ENCODE results near the gene CBX8.

Gene CBX8

DNA sequence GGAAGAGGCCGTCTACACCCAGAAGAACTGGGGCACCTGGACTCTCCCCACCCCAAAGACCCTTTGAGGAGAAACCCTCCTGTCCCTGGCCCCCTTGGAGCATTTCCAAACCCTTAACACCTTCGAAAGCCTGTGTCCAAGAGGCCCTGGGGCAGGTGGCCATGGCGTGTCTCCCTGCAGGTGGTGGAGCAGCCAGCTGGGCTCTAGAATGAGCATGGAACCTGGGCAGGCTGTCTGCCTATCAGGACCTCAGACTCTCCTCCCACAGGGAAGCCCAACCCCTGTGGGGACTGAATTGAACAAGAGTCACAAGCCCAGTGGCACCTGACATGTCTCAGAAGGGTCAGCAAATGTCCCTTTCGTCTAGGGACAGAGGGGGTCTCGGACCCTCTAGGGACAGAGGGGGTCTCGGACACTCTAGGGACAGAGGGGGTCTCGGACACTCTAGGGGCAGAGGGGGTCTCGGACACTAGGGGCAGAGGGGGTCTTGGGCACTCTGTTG lies 33.9 kb upstream of the CBX8 start:
- Histone ChIP-seq H3K4me3 (ENCODE audit: low read length) (no peak overlapping the region), H3K9me3 (ENCODE audit: control insufficient read depth, insufficient read depth, low read length) (no peaks in the 10 kb centered on the region), H3K27me3 (ENCODE audit: control insufficient read depth, low read length) (no peaks in the 10 kb centered on the region), H3K36me3 (ENCODE audit: control insufficient read depth, low read length) (peaks cover 28% of the 10 kb centered on the region), H3K79me2 (ENCODE audit: control insufficient read depth, low read length) (peaks cover 25% of the 10 kb centered on the region), H3K9me2 (replicated peaks; ENCODE audit: control insufficient read depth, low read length) (no peaks in the 10 kb centered on the region), H4K20me1 (ENCODE audit: control insufficient read depth, insufficient read depth, low read depth, low read length) (peaks cover 16% of the 10 kb centered on the region), H3K4me2 (ENCODE audit: low read length) (no peak overlapping the region), H3K27ac (ENCODE audit: low read depth, low read length) (no peak overlapping the region), H3F3A (ENCODE audit: control insufficient read depth, insufficient read depth) (peaks cover 14% of the 10 kb centered on the region), H3K4me1 (ENCODE audit: control insufficient read depth, low read length) (peaks cover 52% of the 10 kb centered on the region)
- TF ChIP-seq EZH2phosphoT487 (IDR thresholded peaks at IDR 0.05; ENCODE audit: borderline replicate concordance, low read length), result no peak
- TF ChIP-seq, protein P1, sequence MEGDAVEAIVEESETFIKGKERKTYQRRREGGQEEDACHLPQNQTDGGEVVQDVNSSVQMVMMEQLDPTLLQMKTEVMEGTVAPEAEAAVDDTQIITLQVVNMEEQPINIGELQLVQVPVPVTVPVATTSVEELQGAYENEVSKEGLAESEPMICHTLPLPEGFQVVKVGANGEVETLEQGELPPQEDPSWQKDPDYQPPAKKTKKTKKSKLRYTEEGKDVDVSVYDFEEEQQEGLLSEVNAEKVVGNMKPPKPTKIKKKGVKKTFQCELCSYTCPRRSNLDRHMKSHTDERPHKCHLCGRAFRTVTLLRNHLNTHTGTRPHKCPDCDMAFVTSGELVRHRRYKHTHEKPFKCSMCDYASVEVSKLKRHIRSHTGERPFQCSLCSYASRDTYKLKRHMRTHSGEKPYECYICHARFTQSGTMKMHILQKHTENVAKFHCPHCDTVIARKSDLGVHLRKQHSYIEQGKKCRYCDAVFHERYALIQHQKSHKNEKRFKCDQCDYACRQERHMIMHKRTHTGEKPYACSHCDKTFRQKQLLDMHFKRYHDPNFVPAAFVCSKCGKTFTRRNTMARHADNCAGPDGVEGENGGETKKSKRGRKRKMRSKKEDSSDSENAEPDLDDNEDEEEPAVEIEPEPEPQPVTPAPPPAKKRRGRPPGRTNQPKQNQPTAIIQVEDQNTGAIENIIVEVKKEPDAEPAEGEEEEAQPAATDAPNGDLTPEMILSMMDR (IDR thresholded peaks at IDR 0.05; ENCODE audit: low read depth, low read length, poor library complexity, severe bottlenecking), result no peak

DNA sequence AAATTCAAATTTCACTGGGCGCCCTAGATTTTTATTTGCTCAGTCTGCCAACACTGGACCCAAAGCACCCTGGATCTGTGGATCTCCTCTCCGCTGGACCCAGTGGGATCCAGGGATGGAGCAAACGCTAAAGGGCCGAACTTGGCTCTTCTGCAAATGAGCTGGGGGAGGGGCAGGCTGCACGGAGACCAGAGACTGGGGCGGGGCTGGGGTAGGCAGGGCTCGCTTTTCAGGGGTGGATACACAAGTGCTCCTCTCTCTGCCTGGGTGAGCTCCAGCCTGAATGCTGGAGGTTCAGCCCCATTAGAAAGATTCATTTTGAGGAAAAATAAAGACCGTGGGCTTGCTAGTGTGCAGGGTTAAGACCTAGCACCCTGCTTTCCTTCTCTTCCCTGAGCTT lies 33.4 kb upstream of the CBX8 start:
- Histone ChIP-seq H3K79me2 (ENCODE audit: control insufficient read depth, low read length) (peaks cover 19% of the 10 kb centered on the region), H3F3A (ENCODE audit: control insufficient read depth, insufficient read depth) (peaks cover 14% of the 10 kb centered on the region), H3K9me3 (ENCODE audit: control insufficient read depth, insufficient read depth, low read length) (no peaks in the 10 kb centered on the region), H3K4me3 (ENCODE audit: low read length) (no peak overlapping the region), H4K20me1 (ENCODE audit: control insufficient read depth, insufficient read depth, low read depth, low read length) (peaks cover 11% of the 10 kb centered on the region; the same call in 1 of the 2 replicates), H3K27me3 (ENCODE audit: control insufficient read depth, low read length) (no peaks in the 10 kb centered on the region), H3K4me2 (ENCODE audit: low read length) (no peak overlapping the region), H3K9me2 (replicated peaks; ENCODE audit: control insufficient read depth, low read length) (no peaks in the 10 kb centered on the region), H3K4me1 (ENCODE audit: control insufficient read depth, low read length) (peaks cover 49% of the 10 kb centered on the region), H3K36me3 (ENCODE audit: control insufficient read depth, low read length) (peaks cover 23% of the 10 kb centered on the region), H3K27ac (ENCODE audit: low read depth, low read length) (no peak overlapping the region)
- TF ChIP-seq, protein P1 (IDR thresholded peaks at IDR 0.05; ENCODE audit: low read depth, low read length, poor library complexity, severe bottlenecking), result no peak
- no peak for TF ChIP-seq EZH2phosphoT487 (IDR thresholded peaks at IDR 0.05; ENCODE audit: borderline replicate concordance, low read length)

DNA sequence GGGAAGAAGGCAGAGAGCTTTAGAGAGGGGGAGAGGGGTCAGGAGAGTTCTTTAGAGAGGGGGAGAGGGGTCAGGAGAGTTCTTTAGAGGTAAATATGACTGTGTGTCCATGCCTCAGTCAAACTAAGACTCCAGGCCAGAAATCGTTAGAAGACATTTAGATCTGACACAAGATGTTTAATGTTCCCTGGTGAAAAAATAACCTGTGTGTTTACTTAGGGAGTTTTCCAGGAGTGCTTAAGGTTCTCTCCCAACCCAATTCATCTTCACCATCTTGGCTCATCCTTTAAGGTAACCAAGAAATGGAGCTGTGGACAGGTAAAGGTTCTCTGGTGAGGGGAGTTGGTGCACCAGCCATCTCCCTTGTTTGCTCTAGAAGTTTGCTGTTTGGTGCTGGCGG lies 32.6 kb upstream of the CBX8 start:
- no peaks in the 10 kb centered on the region for H3K27me3 ChIP-seq (ENCODE audit: control insufficient read depth, low read length)
- TF ChIP-seq, protein P1 (IDR thresholded peaks at IDR 0.05; ENCODE audit: low read depth, low read length, poor library complexity, severe bottlenecking), result no peak
- TF ChIP-seq EZH2phosphoT487 (IDR thresholded peaks at IDR 0.05; ENCODE audit: borderline replicate concordance, low read length), result no peak

More for the DNA sequence above, 32.6 kb upstream of the CBX8 start:
- H3K4me1 ChIP-seq (ENCODE audit: control insufficient read depth, low read length), result peaks cover 46% of the 10 kb centered on the region
- peak overlapping the region; percentile 30; the same call in 1 of the 2 replicates for H3K4me2 ChIP-seq (ENCODE audit: low read length)
- no peak overlapping the region for H3K27ac ChIP-seq (ENCODE audit: low read depth, low read length)
- H4K20me1 ChIP-seq (ENCODE audit: control insufficient read depth, insufficient read depth, low read depth, low read length), result peaks cover 9% of the 10 kb centered on the region; the same call in 1 of the 2 replicates
- H3K79me2 ChIP-seq (ENCODE audit: control insufficient read depth, low read length), result peaks cover 11% of the 10 kb centered on the region
- peaks cover 15% of the 10 kb centered on the region for H3K36me3 ChIP-seq (ENCODE audit: control insufficient read depth, low read length)
- no peaks in the 10 kb centered on the region for H3K9me2 ChIP-seq (replicated peaks; ENCODE audit: control insufficient read depth, low read length)
- H3K9me3 ChIP-seq (ENCODE audit: control insufficient read depth, insufficient read depth, low read length), result no peaks in the 10 kb centered on the region
- peaks cover 14% of the 10 kb centered on the region for H3F3A ChIP-seq (ENCODE audit: control insufficient read depth, insufficient read depth)
- no peak overlapping the region for H3K4me3 ChIP-seq (ENCODE audit: low read length)
